Esophagus (tissue), 2 donors: ENCODE data around the gene GXYLT2. TPM values are rescaled to one million over a fixed set of nuclear protein-coding genes. Genes with fewer than 3 reads are reported as not detected.

Experiments used
- H3K27ac ChIP-seq, 2 donors: one replicate each; pipeline ENCODE4 v1.5.1; 2013; ENCODE audit warnings: low read depth in 2 of 2, mild to moderate bottlenecking in 2 of 2, inconsistent platforms in 1 of 2, low read length in 1 of 2, moderate library complexity in 1 of 2
- H3K27me3 ChIP-seq, 2 donors: one replicate each; pipeline ENCODE4 v1.6.1; 2013; ENCODE audit warnings: low read length in 2 of 2, control low read depth in 1 of 2, mild to moderate bottlenecking in 1 of 2; ENCODE audit not compliant: insufficient read depth in 2 of 2, control insufficient read depth in 1 of 2
- H3K36me3 ChIP-seq, 2 donors: one replicate each; pipeline ENCODE4 v1.6.1; 2013; ENCODE audit warnings: low read length in 1 of 2; ENCODE audit not compliant: control insufficient read depth in 2 of 2, insufficient read depth in 2 of 2
- H3K4me1 ChIP-seq, 2 donors: one replicate each; pipeline ENCODE4 v1.6.1; 2013; ENCODE audit warnings: low read length in 1 of 2; ENCODE audit not compliant: control insufficient read depth in 2 of 2, insufficient read depth in 2 of 2
- H3K4me3 ChIP-seq, 2 donors: one replicate each; pipeline ENCODE4 v1.5.1; 2013; ENCODE audit warnings: low read length in 2 of 2, mild to moderate bottlenecking in 2 of 2, low read depth in 1 of 2, moderate library complexity in 1 of 2
- H3K9me3 ChIP-seq, 2 donors: one replicate each; pipeline ENCODE4 v1.6.1; 2013; ENCODE audit warnings: mild to moderate bottlenecking in 2 of 2, low read depth in 1 of 2, low read length in 1 of 2, moderate library complexity in 1 of 2; ENCODE audit not compliant: control insufficient read depth in 2 of 2, insufficient read depth in 1 of 2
- WGBS, 2 donors: extraction: QIAGEN DNeasy Blood & Tissue Kit; methylation state at CpG; one replicate each; pipeline ENCODE4 v1.1.7; 2013; 5-methylcytosine and 5-hydroxymethylcytosine counted together
- polyA plus RNA-seq, 2 donors: library from polyadenylated mRNA; stranded (reverse); fragments of 200-250 nt; gene quantifications; one replicate each; pipeline ENCODE4 v1.2.3, GENCODE V29; 2013
- donor health status: healthy with polysubstance abuse.
- donor health status: Bipolar disorder and iron deficiency.

Gene GXYLT2
- polyA plus RNA-seq, 2 donors: 0.24 to 0.37 TPM

DNA sequence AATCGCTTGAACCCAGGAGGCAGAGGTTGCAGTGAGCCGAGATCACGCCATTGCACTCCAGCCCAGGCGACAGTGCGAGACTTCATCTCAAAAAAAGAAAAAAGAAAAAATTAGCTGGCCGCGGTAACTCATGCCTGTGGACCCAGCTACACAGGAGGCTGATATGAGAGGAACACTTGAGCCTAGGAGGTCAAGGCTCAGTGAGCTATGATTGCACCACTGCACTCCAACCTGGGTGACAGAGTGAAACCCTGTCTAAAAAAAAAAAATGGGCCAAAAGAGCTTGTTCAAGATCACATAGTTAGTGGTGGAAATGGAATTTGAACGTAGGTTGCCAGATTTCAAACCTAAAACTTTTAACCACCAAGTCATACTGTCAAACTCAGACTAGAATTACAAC is 62.5 kb downstream of the GXYLT2 start:
- H3K36me3 ChIP-seq: no peaks in the 10 kb centered on the region
- H3K27ac ChIP-seq: no peak overlapping the region
- 93 to 96% methylated on average over 8 of the region's 8 CpGs for WGBS, 2 donors
- H3K27me3 ChIP-seq: no peaks in the 10 kb centered on the region
- H3K9me3 ChIP-seq: no peaks in the 10 kb centered on the region
- H3K4me1 ChIP-seq: no peaks in the 10 kb centered on the region
- H3K4me3 ChIP-seq: no peak overlapping the region

DNA sequence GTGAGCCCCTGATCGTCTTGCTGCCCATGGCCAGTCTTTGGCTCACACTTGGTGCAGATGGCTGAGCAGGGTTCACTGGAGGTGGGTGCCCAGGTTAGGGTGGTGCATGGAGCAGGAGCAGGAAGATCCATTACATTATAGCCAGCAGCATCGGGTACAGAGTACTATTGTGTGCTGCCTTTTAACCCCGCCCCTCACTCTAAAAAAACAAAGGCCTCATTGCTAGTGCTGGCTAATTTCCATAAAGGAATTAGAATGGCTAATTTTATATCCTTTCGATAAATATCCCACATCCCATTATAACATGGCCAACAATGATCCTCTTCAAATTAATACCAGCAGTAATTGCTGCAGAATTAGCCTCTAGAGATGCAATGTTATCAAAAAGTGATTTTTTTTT is 63.0 kb downstream of the GXYLT2 start:
- Histone ChIP-seq H3K9me3 (no peaks in the 10 kb centered on the region), H3K36me3 (no peaks in the 10 kb centered on the region), H3K27ac (no peak overlapping the region), H3K4me1 (no peaks in the 10 kb centered on the region), H3K27me3 (no peaks in the 10 kb centered on the region), H3K4me3 (no peak overlapping the region)
- WGBS, 2 donors: 66 to 69% methylated on average over 4 of the region's 4 CpGs

DNA sequence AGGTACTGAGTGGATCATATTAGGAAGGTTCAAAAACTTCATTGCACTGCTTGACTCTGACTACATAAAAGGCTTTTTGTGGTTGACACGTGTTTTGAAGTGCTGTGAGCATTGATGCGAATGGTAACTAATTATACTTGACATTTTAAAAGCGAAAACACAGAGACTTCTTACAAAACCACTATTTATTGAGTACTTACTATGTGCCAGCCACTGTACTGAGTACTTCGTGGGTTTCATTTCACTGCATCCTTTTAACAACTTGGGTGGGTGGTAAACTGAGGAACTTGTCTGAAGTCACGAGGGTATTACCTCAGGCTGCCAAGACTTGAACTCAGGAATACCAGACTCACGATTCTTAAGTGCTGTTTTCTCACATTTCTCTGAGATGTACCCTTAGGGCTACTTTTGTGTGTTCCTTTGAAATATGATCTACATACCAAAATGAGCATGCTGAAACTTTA is 63.4 kb downstream of the GXYLT2 start:
- Histone ChIP-seq H3K9me3 (no peaks in the 10 kb centered on the region), H3K36me3 (no peaks in the 10 kb centered on the region), H3K27me3 (no peaks in the 10 kb centered on the region), H3K27ac (no peak overlapping the region), H3K4me1 (no peaks in the 10 kb centered on the region), H3K4me3 (no peak overlapping the region)
- WGBS, 2 donors: 48 to 74% methylated on average over 6 of the region's 6 CpGs

DNA sequence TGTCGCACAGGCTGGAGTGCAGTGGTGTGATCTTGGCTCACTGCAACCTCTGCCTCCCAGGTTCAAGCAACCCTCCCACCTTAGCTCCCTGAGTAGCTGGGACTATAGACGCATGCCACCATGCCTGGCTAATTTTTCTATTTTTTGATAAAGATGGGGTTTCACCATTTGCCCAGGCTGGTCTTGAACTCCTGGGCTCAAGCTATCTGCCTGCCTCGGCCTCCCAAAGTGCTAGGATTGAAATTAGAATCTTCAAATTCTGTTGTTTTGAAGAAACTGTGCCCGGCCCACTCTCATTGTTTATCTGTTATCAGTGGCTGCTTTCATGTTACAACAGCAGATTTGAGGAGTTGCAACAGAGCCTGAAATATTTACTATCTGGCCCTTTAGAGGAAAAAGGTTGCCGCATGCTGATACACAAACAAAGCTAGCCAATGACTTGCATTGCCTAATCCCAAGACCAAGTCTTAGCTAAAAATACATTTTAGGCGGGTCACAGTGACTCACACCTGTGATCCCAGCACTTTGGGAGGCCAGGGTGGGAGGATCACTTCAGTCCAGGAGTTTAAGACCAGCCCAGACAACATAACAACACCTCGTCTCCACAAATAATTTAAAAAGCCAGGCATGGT is 65.6 kb downstream of the GXYLT2 start:
- no peak overlapping the region for H3K27ac ChIP-seq
- no peaks in the 10 kb centered on the region for H3K4me1 ChIP-seq
- no peak overlapping the region for H3K4me3 ChIP-seq

DNA sequence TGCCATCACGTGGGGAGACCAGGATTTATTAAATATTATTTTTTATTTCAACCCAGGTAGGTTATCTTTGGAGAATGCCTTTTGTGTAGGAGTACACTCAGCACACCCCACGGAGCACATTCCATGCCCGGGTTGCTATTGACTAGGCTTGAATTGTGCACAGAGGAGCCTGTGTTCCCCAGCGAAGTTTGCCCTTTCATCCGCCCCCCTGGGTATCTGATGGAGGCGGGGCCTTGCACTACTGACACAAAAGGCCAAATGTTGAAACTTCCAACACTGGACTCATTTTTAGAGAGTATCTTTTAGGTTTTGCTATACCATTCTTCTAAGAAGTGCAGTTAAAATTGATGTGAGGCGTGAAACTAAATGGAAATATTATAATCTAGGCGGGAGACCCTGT is 69.5 kb downstream of the GXYLT2 start:
- Histone ChIP-seq H3K4me3 (no peak overlapping the region), H3K36me3 (no peaks in the 10 kb centered on the region), H3K4me1 (no peaks in the 10 kb centered on the region), H3K9me3 (no peaks in the 10 kb centered on the region), H3K27me3 (no peaks in the 10 kb centered on the region), H3K27ac (no peak overlapping the region)
- 73 to 81% methylated on average over 8 of the region's 8 CpGs for WGBS, 2 donors

More for the DNA sequence above, 65.6 kb downstream of the GXYLT2 start:
- no peaks in the 10 kb centered on the region for H3K36me3 ChIP-seq
- 83 to 85% methylated on average over 7 of the region's 7 CpGs for WGBS, 2 donors
- H3K9me3 ChIP-seq: no peaks in the 10 kb centered on the region
- no peaks in the 10 kb centered on the region for H3K27me3 ChIP-seq

DNA sequence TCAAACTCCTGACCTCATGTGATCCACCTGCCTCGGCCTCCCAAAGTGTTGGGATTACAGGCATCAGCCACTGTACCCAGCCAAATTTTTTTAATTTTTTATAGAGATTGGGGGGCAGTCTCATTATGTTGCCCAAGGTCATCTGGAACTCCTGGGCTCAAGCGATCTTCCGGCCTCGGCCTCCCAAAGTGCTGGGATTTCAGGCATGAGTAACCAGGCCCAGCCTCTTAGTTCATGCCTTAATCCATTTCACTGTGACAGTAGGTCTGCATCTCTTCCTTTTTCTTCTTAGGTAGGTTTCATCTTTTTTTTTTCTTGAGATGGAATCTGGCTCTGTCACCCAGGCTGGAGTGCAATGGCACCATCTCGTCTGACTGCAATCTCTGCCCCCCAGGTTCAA is 71.5 kb downstream of the GXYLT2 start:
- H3K4me3 ChIP-seq: no peak overlapping the region
- no peaks in the 10 kb centered on the region for H3K27me3 ChIP-seq
- whole genome bisulfite sequencing, 2 donors: 92 to 97% methylated on average over 5 of the region's 5 CpGs
- no peaks in the 10 kb centered on the region for H3K9me3 ChIP-seq
- H3K4me1 ChIP-seq: no peaks in the 10 kb centered on the region
- H3K27ac ChIP-seq: no peak overlapping the region
- H3K36me3 ChIP-seq: no peaks in the 10 kb centered on the region

DNA sequence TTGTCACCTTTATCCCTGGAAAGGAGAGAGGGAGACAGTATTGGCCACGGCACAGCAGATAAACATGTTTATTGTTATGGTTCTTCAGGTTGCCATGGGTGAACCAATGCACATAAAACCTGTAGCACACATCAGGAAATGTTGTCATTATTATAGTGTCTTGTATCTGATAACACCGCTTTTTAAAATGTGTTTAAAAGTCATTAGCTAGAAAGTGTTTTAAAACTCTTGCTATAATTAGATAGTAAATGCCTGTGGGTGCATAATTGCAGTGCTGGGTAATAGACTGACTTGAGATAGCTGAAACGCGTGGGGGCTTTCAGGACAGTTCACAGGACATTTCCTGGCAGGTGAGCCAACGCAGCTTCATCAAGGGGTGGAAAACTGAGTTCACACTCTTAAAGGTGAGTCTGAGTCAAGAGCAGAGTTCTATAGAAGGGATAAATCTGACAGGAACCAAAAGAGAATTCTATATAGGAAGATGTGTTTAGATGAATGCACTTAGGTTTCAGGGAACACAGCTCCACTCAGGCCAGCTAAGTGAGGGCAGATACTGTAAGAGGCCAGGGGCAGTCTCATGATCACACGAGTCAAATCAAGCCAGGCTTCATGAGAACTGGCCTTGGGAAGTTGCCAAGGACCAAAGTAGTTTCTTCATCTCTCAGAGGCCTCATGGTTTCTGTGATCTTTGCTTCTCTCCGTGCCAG is 73.1 kb downstream of the GXYLT2 start:
- Histone ChIP-seq H3K27me3 (no peaks in the 10 kb centered on the region), H3K27ac (no peak overlapping the region), H3K9me3 (no peaks in the 10 kb centered on the region), H3K4me3 (no peak overlapping the region), H3K36me3 (no peaks in the 10 kb centered on the region), H3K4me1 (no peaks in the 10 kb centered on the region)
- WGBS, 2 donors: 61 to 70% methylated on average over 7 of the region's 7 CpGs

DNA sequence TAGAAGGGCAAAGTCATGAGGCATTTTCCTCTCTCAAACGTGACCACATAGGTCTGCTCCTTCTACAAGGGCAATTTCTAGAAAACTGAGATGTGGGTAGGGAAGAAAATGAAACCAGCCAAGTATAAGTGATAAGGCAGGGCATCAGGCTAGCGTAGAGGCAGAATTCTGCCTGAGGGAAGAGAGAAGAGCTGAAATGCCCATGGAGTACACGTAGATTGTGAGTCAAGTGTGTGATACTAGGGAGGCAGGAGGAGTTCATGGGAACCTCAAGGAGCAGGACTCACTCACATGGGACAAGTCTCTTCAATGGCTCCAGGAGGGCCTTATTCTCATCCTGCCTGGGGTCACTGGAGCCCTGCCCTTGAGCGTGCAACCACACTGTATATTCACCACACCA is 73.9 kb downstream of the GXYLT2 start:
- Histone ChIP-seq H3K4me3 (no peak overlapping the region), H3K9me3 (no peaks in the 10 kb centered on the region), H3K36me3 (no peaks in the 10 kb centered on the region), H3K4me1 (no peaks in the 10 kb centered on the region), H3K27ac (no peak overlapping the region), H3K27me3 (no peaks in the 10 kb centered on the region)
- 61 to 62% methylated on average over 4 of the region's 4 CpGs for WGBS, 2 donors

DNA sequence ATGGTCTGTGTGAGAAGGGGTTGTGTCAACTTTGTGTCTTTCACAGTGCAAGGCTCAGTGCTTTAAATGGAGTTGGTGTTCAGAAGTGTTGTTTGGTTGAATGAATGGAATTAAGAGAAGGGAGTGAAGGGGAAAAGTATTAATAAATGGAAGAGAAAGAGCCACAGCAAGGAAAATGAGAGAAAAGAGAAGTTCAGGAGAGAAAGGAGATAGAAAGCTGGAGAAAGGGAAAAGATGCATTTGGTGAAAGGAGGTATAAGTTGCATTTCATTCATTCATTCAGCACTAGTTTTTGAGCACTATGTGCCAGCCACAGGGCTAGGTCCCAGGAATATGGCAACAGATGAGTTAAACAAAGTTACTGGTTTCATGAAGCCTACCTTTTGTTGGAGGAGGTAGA is 74.5 kb downstream of the GXYLT2 start:
- no peaks in the 10 kb centered on the region for H3K9me3 ChIP-seq
- H3K4me3 ChIP-seq: no peak overlapping the region
- H3K36me3 ChIP-seq: no peaks in the 10 kb centered on the region
- H3K27ac ChIP-seq: no peak overlapping the region
- no peaks in the 10 kb centered on the region for H3K4me1 ChIP-seq
- no peaks in the 10 kb centered on the region for H3K27me3 ChIP-seq

DNA sequence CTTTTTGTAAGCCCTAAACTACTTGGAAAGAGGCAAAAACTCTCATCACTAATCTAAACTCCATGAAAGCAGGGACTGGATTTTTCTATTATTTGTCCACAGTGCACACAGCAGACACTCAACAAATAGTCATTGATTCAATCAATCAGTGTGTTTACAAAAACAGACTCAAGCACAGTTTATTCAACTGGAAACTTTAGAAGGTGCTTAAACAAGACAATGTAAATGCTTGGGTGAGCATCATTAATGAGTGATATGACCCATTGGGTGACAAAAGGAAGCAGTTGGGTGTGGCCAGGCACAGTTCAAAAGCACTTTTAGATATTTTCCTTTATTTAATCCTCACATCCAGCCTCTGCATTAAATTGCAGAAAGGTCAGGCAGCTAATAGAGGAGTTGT is 76.8 kb downstream of the GXYLT2 start:
- H3K4me3 ChIP-seq: no peak overlapping the region
- no peaks in the 10 kb centered on the region for H3K4me1 ChIP-seq
- no peaks in the 10 kb centered on the region for H3K36me3 ChIP-seq
- no peaks in the 10 kb centered on the region for H3K9me3 ChIP-seq
- no peaks in the 10 kb centered on the region for H3K27me3 ChIP-seq
- no peak overlapping the region for H3K27ac ChIP-seq
